ENCODE data around the gene TMEM80. TPM values are rescaled to one million over a fixed set of nuclear protein-coding genes. Genes with fewer than 3 reads are reported as not detected.

TMEM80 gene
- total and polyA plus RNA-seq, 2 of the 4 experiments (the other 2 are of a cell fraction): 5.6 to 21.7 TPM

- Histone ChIP-seq H3K79me1 (ENCODE audit: low read depth in 1 of 2, low read length in 2 of 2) (peaks cover 0 to 52% of the 10 kb centered on the region in 2 experiments), H4K8ac (ENCODE audit: low read depth in 2 of 2, low read length in 2 of 2) (peak overlapping the region; percentile 88 to 95), H3K4me3 (ENCODE audit: insufficient read depth, low read depth, low read length) (peak overlapping the region; percentile 53), H2BK15ac (ENCODE audit: low read depth, low read length) (peak overlapping the region; percentile 86; the same call in 1 of the 3 replicates), H4K20me1 (ENCODE audit: insufficient read depth, low read length) (no peaks in the 10 kb centered on the region), H3K23ac (ENCODE audit: low read depth, low read length) (peak overlapping the region; percentile 76), H3K9ac (ENCODE audit: low read depth, low read length) (peak overlapping the region; percentile 58), H2AFZ (replicated peaks; ENCODE audit: low read length, poor library complexity) (peak overlapping the region; percentile 92), H3K27me3 (ENCODE audit: control insufficient read depth, insufficient read depth, low read length) (no peaks in the 10 kb centered on the region), H2AK9ac (replicated peaks; ENCODE audit: low read depth, low read length, poor library complexity) (peak overlapping the region; percentile 86), H3K4me2 (ENCODE audit: low read depth, low read length) (peak overlapping the region; percentile 83), H3K36me3 (ENCODE audit: control insufficient read depth, insufficient read depth, low read length) (peaks cover 12% of the 10 kb centered on the region; the same call in 1 of the 2 replicates), H2BK20ac (ENCODE audit: low read depth, low read length) (0 out of 2 replicates have a peak overlapping the region, but pooled peaks have one; percentile 34), H3K4me1 (ENCODE audit: control insufficient read depth, insufficient read depth, low read length) (peaks cover 21% of the 10 kb centered on the region), H3K4ac (ENCODE audit: low read depth, low read length) (peak overlapping the region; percentile 91), H2BK5ac (ENCODE audit: low read depth, low read length, poor library complexity, severe bottlenecking) (peak overlapping the region; percentile 51), H3K27ac (ENCODE audit: insufficient read depth, low read length) (peak overlapping the region; percentile 48), H4K5ac (ENCODE audit: low read depth, low read length) (peak overlapping the region; percentile 74), H2AK5ac (ENCODE audit: low read depth, low read length) (peak overlapping the region; percentile 98), H3K18ac (ENCODE audit: low read depth, low read length) (peak overlapping the region; percentile 21), H3K9me3 (ENCODE audit: control insufficient read depth, insufficient read depth, low read length) (no peaks in the 10 kb centered on the region), H4K91ac (ENCODE audit: insufficient read depth, low read depth, low read length) (peak overlapping the region; percentile 93), H3K56ac (ENCODE audit: extremely low read depth, insufficient read depth, low read length) (peak overlapping the region; percentile 35), H3K9me1 (ENCODE audit: insufficient read depth, low read length) (peaks cover 13% of the 10 kb centered on the region), H2BK120ac (ENCODE audit: low read depth, low read length) (peak overlapping the region; percentile 51), H3K14ac (replicated peaks; ENCODE audit: low read depth, low read length) (peak overlapping the region; percentile 98)
- TF ChIP-seq RCOR1 (IDR thresholded peaks at IDR 0.05; ENCODE audit: insufficient replicate concordance, low read length) (no peak), CHD1 (IDR thresholded peaks at IDR 0.05; ENCODE audit: low read depth, low read length) (no peak), FOS (IDR thresholded peaks at IDR 0.05; ENCODE audit: low read depth, low read length) (0 out of 2 replicates have a peak, but pooled peaks have one; percentile 24), MXI1 (IDR thresholded peaks at IDR 0.05; ENCODE audit: borderline replicate concordance, low read depth, low read length) (no peak), MAFK (IDR thresholded peaks at IDR 0.05; ENCODE audit: low read depth, low read length) (no peak), SMC3 (IDR thresholded peaks at IDR 0.05; ENCODE audit: low read depth, low read length) (no peak), MAZ (IDR thresholded peaks at IDR 0.05; ENCODE audit: borderline replicate concordance, low read depth, low read length) (peak; percentile 73; the same call in 1 of the 2 replicates), CEBPB (IDR thresholded peaks at IDR 0.05; ENCODE audit: low read depth, low read length) (no peak)
- TF ChIP-seq, protein P1, sequence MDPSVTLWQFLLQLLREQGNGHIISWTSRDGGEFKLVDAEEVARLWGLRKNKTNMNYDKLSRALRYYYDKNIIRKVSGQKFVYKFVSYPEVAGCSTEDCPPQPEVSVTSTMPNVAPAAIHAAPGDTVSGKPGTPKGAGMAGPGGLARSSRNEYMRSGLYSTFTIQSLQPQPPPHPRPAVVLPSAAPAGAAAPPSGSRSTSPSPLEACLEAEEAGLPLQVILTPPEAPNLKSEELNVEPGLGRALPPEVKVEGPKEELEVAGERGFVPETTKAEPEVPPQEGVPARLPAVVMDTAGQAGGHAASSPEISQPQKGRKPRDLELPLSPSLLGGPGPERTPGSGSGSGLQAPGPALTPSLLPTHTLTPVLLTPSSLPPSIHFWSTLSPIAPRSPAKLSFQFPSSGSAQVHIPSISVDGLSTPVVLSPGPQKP (IDR thresholded peaks at IDR 0.05; ENCODE audit: borderline replicate concordance, low read depth, low read length): no peak
- TF ChIP-seq, protein P2, sequence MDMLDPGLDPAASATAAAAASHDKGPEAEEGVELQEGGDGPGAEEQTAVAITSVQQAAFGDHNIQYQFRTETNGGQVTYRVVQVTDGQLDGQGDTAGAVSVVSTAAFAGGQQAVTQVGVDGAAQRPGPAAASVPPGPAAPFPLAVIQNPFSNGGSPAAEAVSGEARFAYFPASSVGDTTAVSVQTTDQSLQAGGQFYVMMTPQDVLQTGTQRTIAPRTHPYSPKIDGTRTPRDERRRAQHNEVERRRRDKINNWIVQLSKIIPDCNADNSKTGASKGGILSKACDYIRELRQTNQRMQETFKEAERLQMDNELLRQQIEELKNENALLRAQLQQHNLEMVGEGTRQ (IDR thresholded peaks at IDR 0.05; ENCODE audit: low read depth, low read length): no peak
- in situ Hi-C loops (cut with MboI; ENCODE audit: low sequenced_read_pairs): no loop called here
- no TSS peak for BruUV-seq (replicated peaks)
- WGBS, 2 experiments (ENCODE audit: extremely low coverage in 2 of 2, insufficient read length in 1 of 2): 50% methylated on average over 2 of the region's 22 CpGs; no CpG with 5 or more reads in 1 of the 2 experiments
- intact Hi-C loops (cut with micrococcal nuclease): no loop called here
- POLR2A ChIA-PET (ENCODE audit: unreplicated experiment): no interaction called here
- ATAC-seq (ENCODE audit: low read depth) (peak; percentile 59), DNase-seq (peak; percentile 36)
- CTCF ChIA-PET: interaction anchor here (1.1 kb wide), 1 partner anchor 20 kb away, joined by 4 read pairs; no protein-coding TSS in a partner anchor
- dilution Hi-C loops (cut with HindIII; ENCODE audit: low sequenced_read_pairs, unreplicated experiment): no loop called here
Measured at GRCh38 chr11:706439-706956, 10.9 kb downstream of the TMEM80 start.
